ENCODE measurements around the gene RCAN2. TPM values are rescaled to one million over a fixed set of nuclear protein-coding genes. Genes with fewer than 3 reads are reported as not detected.

RCAN2 gene
- total RNA-seq, 1 experiment from 2014 or later = not detected

DNA sequence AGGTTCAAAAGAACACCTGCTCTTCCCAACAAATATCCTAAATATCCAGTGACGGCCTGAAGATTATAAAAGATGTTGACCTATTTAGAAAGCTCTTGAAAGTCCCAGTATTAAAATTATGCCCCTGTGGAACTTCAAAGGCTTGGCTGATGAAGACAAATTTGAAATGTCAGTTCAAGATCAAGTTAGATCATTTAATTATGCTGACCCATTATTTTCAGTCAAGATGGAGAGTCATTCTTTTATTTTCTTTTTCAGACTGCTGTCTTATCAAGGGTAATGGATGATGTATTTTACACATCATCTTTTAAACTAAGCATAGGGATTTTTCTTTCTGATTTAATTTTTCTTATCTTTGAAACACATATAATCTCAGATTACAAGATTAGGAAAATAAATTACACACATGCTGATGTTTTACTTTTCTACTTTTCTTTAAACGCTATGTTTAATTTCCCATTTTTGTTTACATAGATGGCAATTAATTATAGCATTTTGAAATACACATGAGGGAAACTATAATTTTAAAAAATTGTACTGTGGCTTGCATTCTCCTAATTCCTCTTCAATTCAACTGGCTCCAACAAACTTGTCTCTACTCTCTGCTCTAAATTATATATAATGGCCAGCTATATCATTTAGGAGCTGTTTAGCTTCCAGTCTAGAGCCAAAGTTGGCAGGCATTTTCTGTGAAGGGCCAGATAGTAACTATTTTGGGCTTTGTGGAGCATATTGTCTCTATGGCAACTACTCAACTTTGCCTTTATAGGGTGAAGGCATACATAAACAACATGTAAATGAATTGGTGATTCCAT, 123.7 kb downstream of the RCAN2 start:
- CTCF ChIA-PET = no interaction called here
- intact Hi-C loops (cut with micrococcal nuclease; ENCODE audit: unreplicated experiment) = no loop called here
- no peak for DNase-seq
- Histone ChIP-seq H3K27me3 (replicated peaks; ENCODE audit: control insufficient read depth, insufficient read depth, low read length) (no peaks in the 10 kb centered on the region; the same call in 1 of the 2 replicates), H3K4me3 (ENCODE audit: low read depth, low read length) (no peak overlapping the region), H3K9me3 (no peaks in the 10 kb centered on the region), H3K36me3 (ENCODE audit: control insufficient read depth, insufficient read depth, low read length) (no peaks in the 10 kb centered on the region), H3K4me1 (no peaks in the 10 kb centered on the region)
- Mint-ChIP-seq H3K4me3 (ENCODE audit: unreplicated experiment) (no peak overlapping the region), H3K27ac (ENCODE audit: unreplicated experiment) (no peak overlapping the region), H3K4me1 (ENCODE audit: low read depth, unreplicated experiment) (no peaks in the 10 kb centered on the region), H3K27me3 (ENCODE audit: insufficient read depth, unreplicated experiment) (peaks cover 7% of the 10 kb centered on the region), H3K9me3 (ENCODE audit: unreplicated experiment) (no peaks in the 10 kb centered on the region), H3K36me3 (ENCODE audit: insufficient read depth, unreplicated experiment) (no peaks in the 10 kb centered on the region)
- BruUV-seq (replicated peaks) = no TSS peak
- TF ChIP-seq, protein P1, sequence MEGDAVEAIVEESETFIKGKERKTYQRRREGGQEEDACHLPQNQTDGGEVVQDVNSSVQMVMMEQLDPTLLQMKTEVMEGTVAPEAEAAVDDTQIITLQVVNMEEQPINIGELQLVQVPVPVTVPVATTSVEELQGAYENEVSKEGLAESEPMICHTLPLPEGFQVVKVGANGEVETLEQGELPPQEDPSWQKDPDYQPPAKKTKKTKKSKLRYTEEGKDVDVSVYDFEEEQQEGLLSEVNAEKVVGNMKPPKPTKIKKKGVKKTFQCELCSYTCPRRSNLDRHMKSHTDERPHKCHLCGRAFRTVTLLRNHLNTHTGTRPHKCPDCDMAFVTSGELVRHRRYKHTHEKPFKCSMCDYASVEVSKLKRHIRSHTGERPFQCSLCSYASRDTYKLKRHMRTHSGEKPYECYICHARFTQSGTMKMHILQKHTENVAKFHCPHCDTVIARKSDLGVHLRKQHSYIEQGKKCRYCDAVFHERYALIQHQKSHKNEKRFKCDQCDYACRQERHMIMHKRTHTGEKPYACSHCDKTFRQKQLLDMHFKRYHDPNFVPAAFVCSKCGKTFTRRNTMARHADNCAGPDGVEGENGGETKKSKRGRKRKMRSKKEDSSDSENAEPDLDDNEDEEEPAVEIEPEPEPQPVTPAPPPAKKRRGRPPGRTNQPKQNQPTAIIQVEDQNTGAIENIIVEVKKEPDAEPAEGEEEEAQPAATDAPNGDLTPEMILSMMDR (IDR thresholded peaks at IDR 0.05; ENCODE audit: insufficient read depth in 1 of 2, low read depth in 1 of 2, low read length in 1 of 2, severe bottlenecking in 1 of 2, unreplicated experiment in 1 of 2) = no peak
- POLR2A ChIA-PET = no interaction called here

GRCh38 chr6:46366190-46366900, 124.9 kb downstream of the RCAN2 start:
- Mint-ChIP-seq H3K4me1 (ENCODE audit: low read depth, unreplicated experiment) (no peaks in the 10 kb centered on the region), H3K9me3 (ENCODE audit: unreplicated experiment) (no peaks in the 10 kb centered on the region), H3K4me3 (ENCODE audit: unreplicated experiment) (no peak overlapping the region), H3K27me3 (ENCODE audit: insufficient read depth, unreplicated experiment) (peaks cover 7% of the 10 kb centered on the region), H3K27ac (ENCODE audit: unreplicated experiment) (no peak overlapping the region), H3K36me3 (ENCODE audit: insufficient read depth, unreplicated experiment) (no peaks in the 10 kb centered on the region)
- H3K36me3 ChIP-seq (ENCODE audit: control insufficient read depth, insufficient read depth, low read length) = no peaks in the 10 kb centered on the region
- DNase-seq = peak; percentile 4 to 38
- no peaks in the 10 kb centered on the region for H3K4me1 ChIP-seq
- TF ChIP-seq, protein P1 (IDR thresholded peaks at IDR 0.05; ENCODE audit: insufficient read depth in 1 of 2, low read depth in 1 of 2, low read length in 1 of 2, severe bottlenecking in 1 of 2, unreplicated experiment in 1 of 2) = no peak
- H3K27me3 ChIP-seq (replicated peaks; ENCODE audit: control insufficient read depth, insufficient read depth, low read length) = no peaks in the 10 kb centered on the region; the same call in 1 of the 2 replicates
- POLR2A ChIA-PET = no interaction called here
- no peaks in the 10 kb centered on the region for H3K9me3 ChIP-seq
- CTCF ChIA-PET = no interaction called here
- no TSS peak for BruUV-seq (replicated peaks)
- intact Hi-C loops (cut with micrococcal nuclease; ENCODE audit: unreplicated experiment) = no loop called here
- no peak overlapping the region for H3K4me3 ChIP-seq (ENCODE audit: low read depth, low read length)

DNA sequence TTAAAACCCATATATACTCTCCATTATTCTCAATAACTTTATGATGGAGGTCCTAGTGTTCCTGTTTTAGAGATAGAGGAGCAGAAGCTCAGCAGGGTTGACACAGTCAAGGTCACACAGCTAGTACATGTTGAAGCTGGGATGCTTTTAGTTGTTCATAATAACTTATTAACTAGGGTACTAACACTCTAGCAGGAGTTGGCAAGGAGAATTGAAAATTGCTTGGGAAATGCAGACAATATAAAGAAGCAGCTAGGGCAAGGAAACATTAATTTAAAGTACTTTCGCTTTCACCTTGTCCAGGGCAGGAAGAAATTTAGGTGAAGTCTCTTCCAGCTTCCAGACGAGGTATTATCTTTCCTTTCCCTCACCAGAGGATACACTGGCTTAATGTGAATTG, 133.7 kb downstream of the RCAN2 start:
- no peaks in the 10 kb centered on the region for H3K4me1 Mint-ChIP-seq (ENCODE audit: low read depth, unreplicated experiment)

More for the DNA sequence above, 133.7 kb downstream of the RCAN2 start:
- Mint-ChIP-seq H3K4me3 (ENCODE audit: unreplicated experiment) (no peak overlapping the region), H3K27ac (ENCODE audit: unreplicated experiment) (no peak overlapping the region), H3K9me3 (ENCODE audit: unreplicated experiment) (no peaks in the 10 kb centered on the region), H3K27me3 (ENCODE audit: insufficient read depth, unreplicated experiment) (peaks cover 2% of the 10 kb centered on the region), H3K36me3 (ENCODE audit: insufficient read depth, unreplicated experiment) (no peaks in the 10 kb centered on the region)
- CTCF ChIA-PET = interaction anchor here (0.6 kb wide), 1 partner anchor 374 kb away, joined by 3 read pairs; no protein-coding TSS in a partner anchor
- Histone ChIP-seq H3K36me3 (ENCODE audit: control insufficient read depth, insufficient read depth, low read length) (no peaks in the 10 kb centered on the region), H3K4me1 (no peaks in the 10 kb centered on the region), H3K9me3 (no peaks in the 10 kb centered on the region), H3K27me3 (replicated peaks; ENCODE audit: control insufficient read depth, insufficient read depth, low read length) (no peaks in the 10 kb centered on the region; the same call in 1 of the 2 replicates), H3K4me3 (ENCODE audit: low read depth, low read length) (no peak overlapping the region)
- TF ChIP-seq, protein P1 (IDR thresholded peaks at IDR 0.05; ENCODE audit: insufficient read depth in 1 of 2, low read depth in 1 of 2, low read length in 1 of 2, severe bottlenecking in 1 of 2, unreplicated experiment in 1 of 2) = no peak
- no peak for DNase-seq
- POLR2A ChIA-PET = no interaction called here
- no TSS peak for BruUV-seq (replicated peaks)
- intact Hi-C loops (cut with micrococcal nuclease; ENCODE audit: unreplicated experiment) = no loop called here

Measured in Caco-2 (cell line).